H1 (cell line): ENCODE measurements around the gene CCSER2. TPM values are rescaled to one million over a fixed set of nuclear protein-coding genes. Genes with fewer than 3 reads are reported as not detected.
A peak's percentile ranks its signal among the peaks of the same experiment; 100 is the strongest.

ENCODE experiments used
- CTCF ChIA-PET: fragments of 300-600 bp; sonication (Branson Sonifier 250); formaldehyde crosslinking; loops from one replicate; lab custom pipeline; 2021; ENCODE audit not compliant: partially characterized antibody; lab: Charles Lee
- POLR2A ChIA-PET: fragments of 300-600 bp; sonication (Branson Sonifier 250); formaldehyde crosslinking; loops from one replicate; lab custom pipeline; 2021; ENCODE audit warnings: inconsistent platforms; ENCODE audit not compliant: partially characterized antibody; lab: Charles Lee
- DNase-seq, 2 experiments: peaks; one replicate each; pipeline versions ENCODE4 v3.0.0 to v3.0.0-alpha.2; 2010 to 2022; ENCODE audit warnings: low spot score in 2 of 2, low read depth in 1 of 2, mixed read lengths in 1 of 2
- FAIRE-seq: peaks from 2 replicates; lab custom pipeline; 2011; peaks lifted over from hg19 to GRCh38; lab: Jason Lieb, UNC
- H2AFZ ChIP-seq: 2 replicates; pipeline ENCODE4 v1.8.1; 2012; ENCODE audit warnings: low read length, inconsistent platforms
- H2AK5ac ChIP-seq: 2 replicates; pipeline ENCODE4 v1.6.1; 2013; ENCODE audit warnings: low read depth, low read length
- H2BK120ac ChIP-seq: replicated peaks from 2 replicates; pipeline ENCODE3; 2013; ENCODE audit warnings: low read depth, low read length, inconsistent platforms
- H2BK12ac ChIP-seq: 2 replicates; pipeline ENCODE4 v1.6.1; 2013; ENCODE audit warnings: low read depth, low read length
- H2BK15ac ChIP-seq: 2 replicates; pipeline ENCODE4 v1.6.1; 2013; ENCODE audit warnings: low read length
- H2BK20ac ChIP-seq: 2 replicates; pipeline ENCODE4 v1.6.1; 2013; ENCODE audit warnings: low read length
- H2BK5ac ChIP-seq: 2 replicates; pipeline ENCODE4 v1.6.1; 2013; ENCODE audit warnings: low read depth, low read length
- H3K14ac ChIP-seq: 2 replicates; pipeline ENCODE4 v1.6.1; 2013; ENCODE audit warnings: inconsistent platforms; ENCODE audit not compliant: insufficient read length
- H3K18ac ChIP-seq: 2 replicates; pipeline ENCODE4 v1.6.1; 2013; ENCODE audit warnings: low read length; ENCODE audit errors: extremely low read depth
- H3K23ac ChIP-seq: 2 replicates; pipeline ENCODE4 v1.6.1; 2013; ENCODE audit warnings: inconsistent platforms; ENCODE audit not compliant: insufficient read length
- H3K23me2 ChIP-seq: 2 replicates; pipeline ENCODE4 v1.6.1; 2013; ENCODE audit warnings: low read depth, low read length
- H3K27ac ChIP-seq: 2 replicates; pipeline ENCODE4 v1.6.1; 2011; ENCODE audit warnings: low read depth, low read length, inconsistent platforms
- H3K27me3 ChIP-seq, 4 experiments: replicated peaks in 1 of 4; 1 replicate in 1 of 4; 2 replicates in 3 of 4; pipeline versions ENCODE4 v1.6.1 to v1.8.1; 2011 to 2013; ENCODE audit warnings: low read length in 3 of 4, mild to moderate bottlenecking in 3 of 4, inconsistent platforms in 2 of 4, mixed read lengths in 2 of 4, moderate library complexity in 1 of 4; ENCODE audit not compliant: control insufficient read depth in 3 of 4, insufficient read depth in 3 of 4; ENCODE audit errors: extremely low read depth in 1 of 4
- H3K36me3 ChIP-seq, 4 experiments: 2 replicates each; pipeline versions ENCODE4 v1.6.1 to v1.8.1; 2011 to 2013; ENCODE audit warnings: mild to moderate bottlenecking in 4 of 4, low read length in 3 of 4, moderate library complexity in 2 of 4, control low read depth in 1 of 4, inconsistent platforms in 1 of 4; ENCODE audit not compliant: insufficient read depth in 4 of 4, control insufficient read depth in 2 of 4
- H3K4ac ChIP-seq: replicated peaks from 2 replicates; pipeline ENCODE3; 2013; ENCODE audit warnings: low read length, low read depth, mixed read lengths, inconsistent platforms; ENCODE audit not compliant: insufficient read length
- H3K4me1 ChIP-seq, 4 experiments: replicated peaks in 1 of 4; 1 replicate in 1 of 4; 2 replicates in 3 of 4; pipeline versions ENCODE4 v1.6.1 to v1.8.1; 2011 to 2013; ENCODE audit warnings: low read length in 3 of 4, inconsistent platforms in 2 of 4, mixed read lengths in 1 of 4; ENCODE audit not compliant: insufficient read depth in 4 of 4, control insufficient read depth in 3 of 4
- H3K4me2 ChIP-seq, 2 experiments: 2 replicates each; pipeline versions ENCODE4 v1.6.1 to v1.8.1; 2011 to 2013; ENCODE audit warnings: low read depth in 2 of 2, low read length in 2 of 2, control low read depth in 1 of 2, inconsistent platforms in 1 of 2, mild to moderate bottlenecking in 1 of 2; ENCODE audit not compliant: insufficient read depth in 1 of 2
- H3K4me3 ChIP-seq, 4 experiments: fragments of 200-600, 300-600 bp in 1 of 4; sonication (generic), shearing (Covaris generic), sonication (Bioruptor Twin) in 1 of 4; 2 replicates each; pipeline versions ENCODE4 v1.5.1 to v1.8.1; 2011 to 2016; ENCODE audit warnings: low read length in 4 of 4, low read depth in 3 of 4, control low read depth in 2 of 4, inconsistent platforms in 2 of 4, mild to moderate bottlenecking in 2 of 4, mixed read lengths in 1 of 4, moderate library complexity in 1 of 4; ENCODE audit not compliant: insufficient read depth in 2 of 4; ENCODE audit errors: extremely low read depth in 1 of 4
- H3K56ac ChIP-seq: replicated peaks from 2 replicates; pipeline ENCODE3; 2013; ENCODE audit warnings: low read depth, mild to moderate bottlenecking, mixed read lengths, low read length, inconsistent platforms; ENCODE audit not compliant: insufficient read length
- H3K79me1 ChIP-seq: 2 replicates; pipeline ENCODE4 v1.6.1; 2013; ENCODE audit warnings: low read depth, low read length, control low read depth
- H3K79me2 ChIP-seq, 2 experiments: 2 replicates each; pipeline versions ENCODE4 v1.6.1 to v1.8.1; 2012 to 2013; ENCODE audit warnings: low read length in 2 of 2, mild to moderate bottlenecking in 2 of 2, inconsistent platforms in 1 of 2; ENCODE audit not compliant: insufficient read depth in 2 of 2, control insufficient read depth in 1 of 2
- H3K9ac ChIP-seq, 4 experiments: replicated peaks in 1 of 4; 1 replicate in 1 of 4; 2 replicates in 3 of 4; pipeline versions ENCODE4 v1.6.1 to v1.8.1; 2011 to 2013; ENCODE audit warnings: low read depth in 3 of 4, low read length in 3 of 4, control low read depth in 2 of 4, mild to moderate bottlenecking in 2 of 4, moderate library complexity in 2 of 4, inconsistent platforms in 1 of 4; ENCODE audit errors: extremely low read depth in 1 of 4
- H3K9me3 ChIP-seq, 2 experiments: 2 replicates each; pipeline versions ENCODE4 v1.6.1 to v1.8.1; 2012 to 2013; ENCODE audit warnings: mild to moderate bottlenecking in 2 of 2, moderate library complexity in 2 of 2, control low read depth in 1 of 2, inconsistent platforms in 1 of 2, low read depth in 1 of 2, low read length in 1 of 2, mixed read lengths in 1 of 2; ENCODE audit not compliant: insufficient read depth in 2 of 2
- H4K20me1 ChIP-seq, 2 experiments: replicated peaks in 1 of 2; 2 replicates each; pipeline versions ENCODE3 to v1.8.1; 2011 to 2013; ENCODE audit warnings: inconsistent platforms in 2 of 2, low read length in 2 of 2, mild to moderate bottlenecking in 1 of 2; ENCODE audit not compliant: insufficient read depth in 2 of 2, control insufficient read depth in 1 of 2
- H4K5ac ChIP-seq: 2 replicates; pipeline ENCODE4 v1.6.1; 2013; ENCODE audit warnings: low read length, low read depth, mixed read lengths, inconsistent platforms; ENCODE audit not compliant: insufficient read length
- H4K8ac ChIP-seq: 2 replicates; pipeline ENCODE4 v1.8.0; 2013; ENCODE audit warnings: mild to moderate bottlenecking, moderate library complexity, low read length, inconsistent platforms; ENCODE audit not compliant: insufficient read depth; ENCODE audit errors: extremely low read depth
- H4K91ac ChIP-seq: replicated peaks from 2 replicates; pipeline ENCODE3; 2013; ENCODE audit warnings: low read length, mixed read lengths, inconsistent platforms; ENCODE audit not compliant: insufficient read length
- CBX5 ChIP-seq: fragments of 300-800, 300-1000 bp; sonication (generic); IDR thresholded peaks from 2 replicates; pipeline ENCODE4 v1.7.1; 2016; ENCODE audit warnings: antibody characterized with exemption, low read length, low read depth
- CHD2 ChIP-seq: IDR thresholded peaks from 2 replicates; pipeline ENCODE4 v1.6.1; 2012; ENCODE audit warnings: low read length, improper control_type of control experiment
- GTF2F1 ChIP-seq: IDR thresholded peaks from 2 replicates; pipeline ENCODE4 v1.6.1; 2012; ENCODE audit warnings: low read depth, low read length, improper control_type of control experiment, borderline replicate concordance
- JUN ChIP-seq: IDR thresholded peaks from 2 replicates; pipeline ENCODE4 v1.6.1; 2011; ENCODE audit warnings: low read depth, mild to moderate bottlenecking, improper control_type of control experiment, low read length
- POU5F1 ChIP-seq: IDR thresholded peaks from 2 replicates; pipeline ENCODE4 v1.6.1; 2011; ENCODE audit warnings: low read depth, mild to moderate bottlenecking, low read length, moderate library complexity
- RAD21 ChIP-seq, 2 experiments: IDR thresholded peaks in 1 of 2; conservative IDR thresholded peaks in 1 of 2; 2 replicates each; pipeline ENCODE4 v1.6.1; 2011; ENCODE audit warnings: low read depth in 2 of 2, low read length in 2 of 2, improper control_type of control experiment in 1 of 2, inconsistent platforms in 1 of 2, mild to moderate bottlenecking in 1 of 2, moderate library complexity in 1 of 2
- SP4 ChIP-seq: IDR thresholded peaks from 2 replicates; pipeline ENCODE4 v1.6.1; 2012; ENCODE audit warnings: low read length, inconsistent platforms
- TAF1 ChIP-seq: IDR thresholded peaks from 2 replicates; pipeline ENCODE4 v1.6.1; 2011; ENCODE audit warnings: mild to moderate bottlenecking, low read depth, low read length
- polyA plus RNA-seq, 7 experiments: library from polyadenylated mRNA; depleted of rRNA in 3 of 7; stranded (reverse) in 5 of 7; unstranded in 2 of 7; fragments of >200 nt in 5 of 7; fragments of 200-250 nt in 2 of 7; gene quantifications; 1 replicate in 5 of 7; 2 replicates in 1 of 7; 4 replicates in 1 of 7; pipeline versions ENCODE4 v1.2.1 to v1.2.3, GENCODE V29; 2011 to 2013; ENCODE audit warnings: missing spikeins in 2 of 7, mixed read lengths in 2 of 7
- total RNA-seq: library from RNA; stranded (reverse); fragmentation: NEBNext Ultra II Directional; extraction: Animal tissue kit (Norgen Biotek cat#: 25700); gene quantifications from 2 replicates; pipeline ENCODE4 v1.2.1, GENCODE V29; 2021
- TF ChIP-seq, protein P1 (sequence below), 3 experiments: IDR thresholded peaks; 1 replicate in 2 of 3; 2 replicates in 1 of 3; pipeline versions ENCODE4 v1.5.1 to v1.6.1; 2011; ENCODE audit warnings: low read length in 3 of 3, mild to moderate bottlenecking in 3 of 3, inconsistent platforms in 2 of 3, low read depth in 1 of 3, moderate library complexity in 1 of 3; ENCODE audit not compliant: insufficient read depth in 1 of 3; ENCODE audit errors: control extremely low read depth in 1 of 3
- TF ChIP-seq, protein P2 (sequence below): IDR thresholded peaks from 2 replicates; pipeline ENCODE4 v1.6.1; 2012; ENCODE audit warnings: low read length, inconsistent platforms

CCSER2 gene
- total and polyA plus RNA-seq, 2 of the 8 experiments (the other 6 are each of a cell fraction or from before 2014, with no cell fraction given): 6.9 to 30.5 TPM

DNA sequence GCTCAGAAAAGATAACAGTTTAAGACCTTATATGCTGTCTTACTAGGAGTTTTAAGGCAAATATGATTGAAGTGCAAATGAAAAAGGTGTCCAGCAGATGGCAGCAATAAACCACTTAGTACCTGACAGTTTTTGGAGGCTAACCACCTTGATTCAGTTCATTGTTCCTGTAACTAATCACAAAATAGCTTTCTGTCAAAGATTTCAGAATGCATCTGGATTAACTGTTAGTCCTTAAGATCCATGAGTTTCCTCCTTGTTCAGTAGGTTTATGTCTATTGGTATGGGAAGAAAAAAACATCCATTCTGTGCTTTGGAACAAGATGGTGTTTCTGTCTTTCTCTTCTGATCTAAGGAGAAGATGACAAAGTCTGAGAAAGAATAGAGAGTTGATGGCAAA lies 46.6 kb downstream of the CCSER2 start:
- Histone ChIP-seq H3K4me1 (no peaks in the 10 kb centered on the region), H2BK20ac (no peak overlapping the region), H4K5ac (no peak overlapping the region), H3K27ac (no peak overlapping the region), H2BK15ac (no peak overlapping the region), H4K91ac (no peak overlapping the region), H2AFZ (no peak overlapping the region), H2AK5ac (no peak overlapping the region), H3K36me3 (peaks cover 0 to 2% (median under 1%) of the 10 kb centered on the region in 4 experiments; a peak in 3 of 8 replicates), H3K14ac (no peak overlapping the region), H3K79me2 (peaks cover 0 to 18% of the 10 kb centered on the region in 2 experiments; a peak in 2 of 4 replicates), H3K9me3 (no peaks in the 10 kb centered on the region), H4K8ac (no peak overlapping the region), H3K27me3 (no peaks in the 10 kb centered on the region), H2BK120ac (no peak overlapping the region), H3K18ac (no peak overlapping the region), H3K23ac (no peak overlapping the region), H3K79me1 (no peaks in the 10 kb centered on the region), H3K4ac (no peak overlapping the region), H2BK5ac (no peak overlapping the region), H3K4me3 (no peak overlapping the region), H2BK12ac (no peak overlapping the region), H4K20me1 (peaks cover 2% of the 10 kb centered on the region in 2 experiments), H3K4me2 (no peak overlapping the region), H3K56ac (no peak overlapping the region), H3K23me2 (no peaks in the 10 kb centered on the region), H3K9ac (peak overlapping the region in 1 of 4 experiments; percentile 34; a peak in 1 of 7 replicates)
- CTCF ChIA-PET: interaction anchor here (0.8 to 7.8 kb wide), 23 partner anchors 9 to 231 kb away, joined by 3 to 139 read pairs (median 4); no protein-coding TSS in a partner anchor
- DNase-seq: no peak
- POLR2A ChIA-PET: no interaction called here
- peak; percentile 98 for FAIRE-seq
- TF ChIP-seq RAD21 (IDR thresholded peaks at IDR 0.05 in 1 of 2, conservative IDR thresholded peaks at IDR 0.05 in 1 of 2; ENCODE audit: low read depth in 2 of 2, low read length in 2 of 2) (peak; percentile 83 to 84), GTF2F1 (no peak), CHD2 (no peak), POU5F1 (no peak), SP4 (no peak), CBX5 (no peak), TAF1 (no peak), JUN (no peak)
- TF ChIP-seq, protein P1, sequence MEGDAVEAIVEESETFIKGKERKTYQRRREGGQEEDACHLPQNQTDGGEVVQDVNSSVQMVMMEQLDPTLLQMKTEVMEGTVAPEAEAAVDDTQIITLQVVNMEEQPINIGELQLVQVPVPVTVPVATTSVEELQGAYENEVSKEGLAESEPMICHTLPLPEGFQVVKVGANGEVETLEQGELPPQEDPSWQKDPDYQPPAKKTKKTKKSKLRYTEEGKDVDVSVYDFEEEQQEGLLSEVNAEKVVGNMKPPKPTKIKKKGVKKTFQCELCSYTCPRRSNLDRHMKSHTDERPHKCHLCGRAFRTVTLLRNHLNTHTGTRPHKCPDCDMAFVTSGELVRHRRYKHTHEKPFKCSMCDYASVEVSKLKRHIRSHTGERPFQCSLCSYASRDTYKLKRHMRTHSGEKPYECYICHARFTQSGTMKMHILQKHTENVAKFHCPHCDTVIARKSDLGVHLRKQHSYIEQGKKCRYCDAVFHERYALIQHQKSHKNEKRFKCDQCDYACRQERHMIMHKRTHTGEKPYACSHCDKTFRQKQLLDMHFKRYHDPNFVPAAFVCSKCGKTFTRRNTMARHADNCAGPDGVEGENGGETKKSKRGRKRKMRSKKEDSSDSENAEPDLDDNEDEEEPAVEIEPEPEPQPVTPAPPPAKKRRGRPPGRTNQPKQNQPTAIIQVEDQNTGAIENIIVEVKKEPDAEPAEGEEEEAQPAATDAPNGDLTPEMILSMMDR (IDR thresholded peaks at IDR 0.05; ENCODE audit: control extremely low read depth in 1 of 3, insufficient read depth in 1 of 3, low read depth in 1 of 3, low read length in 3 of 3): peak in 2 of 3 experiments; percentile 56 to 68; a peak in 3 of 4 replicates
- TF ChIP-seq, protein P2, sequence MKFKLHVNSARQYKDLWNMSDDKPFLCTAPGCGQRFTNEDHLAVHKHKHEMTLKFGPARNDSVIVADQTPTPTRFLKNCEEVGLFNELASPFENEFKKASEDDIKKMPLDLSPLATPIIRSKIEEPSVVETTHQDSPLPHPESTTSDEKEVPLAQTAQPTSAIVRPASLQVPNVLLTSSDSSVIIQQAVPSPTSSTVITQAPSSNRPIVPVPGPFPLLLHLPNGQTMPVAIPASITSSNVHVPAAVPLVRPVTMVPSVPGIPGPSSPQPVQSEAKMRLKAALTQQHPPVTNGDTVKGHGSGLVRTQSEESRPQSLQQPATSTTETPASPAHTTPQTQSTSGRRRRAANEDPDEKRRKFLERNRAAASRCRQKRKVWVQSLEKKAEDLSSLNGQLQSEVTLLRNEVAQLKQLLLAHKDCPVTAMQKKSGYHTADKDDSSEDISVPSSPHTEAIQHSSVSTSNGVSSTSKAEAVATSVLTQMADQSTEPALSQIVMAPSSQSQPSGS: no peak
